H1 (cell line): ENCODE results near the gene DUOXA2.

Source experiments
- ASH2L ChIP-seq: fragments of 200-600, 300-600 bp; sonication (generic); IDR thresholded peaks from one replicate; pipeline ENCODE4 v1.7.1; 2017; ENCODE audit warnings: low read length
- CEBPB ChIP-seq: IDR thresholded peaks from 2 replicates; pipeline ENCODE4 v1.6.1; 2012; ENCODE audit warnings: low read depth, low read length
- EZH2 ChIP-seq: fragments of 200-600 bp; sonication (generic); IDR thresholded peaks from 2 replicates; pipeline ENCODE4 v1.7.1; 2012; ENCODE audit warnings: low read depth, mild to moderate bottlenecking, moderate library complexity, low read length, inconsistent platforms; ENCODE audit not compliant: severe bottlenecking
- MAFK ChIP-seq: IDR thresholded peaks from 2 replicates; pipeline ENCODE4 v1.6.1; 2012; ENCODE audit warnings: low read depth, mild to moderate bottlenecking, improper control_type of control experiment, low read length
- POLR2A ChIP-seq, 2 experiments: IDR thresholded peaks; 1 replicate in 1 of 2; 2 replicates in 1 of 2; pipeline ENCODE4 v1.6.1; 2011; ENCODE audit warnings: low read depth in 2 of 2, low read length in 2 of 2, mild to moderate bottlenecking in 2 of 2; ENCODE audit errors: control extremely low read depth in 1 of 2
- POLR2AphosphoS5 ChIP-seq: IDR thresholded peaks from 2 replicates; pipeline ENCODE4 v1.6.1; 2011; ENCODE audit warnings: low read depth, low read length
- SP1 ChIP-seq: IDR thresholded peaks from 2 replicates; pipeline ENCODE4 v1.6.1; 2011; ENCODE audit warnings: low read depth, low read length
- SRF ChIP-seq: IDR thresholded peaks from 2 replicates; pipeline ENCODE4 v1.6.1; 2011; ENCODE audit warnings: mild to moderate bottlenecking, low read depth, low read length, moderate library complexity
- TAF1 ChIP-seq: IDR thresholded peaks from 2 replicates; pipeline ENCODE4 v1.6.1; 2011; ENCODE audit warnings: mild to moderate bottlenecking, low read depth, low read length
- YY1 ChIP-seq: IDR thresholded peaks from 2 replicates; pipeline ENCODE4 v1.6.1; 2011; ENCODE audit warnings: low read depth, mild to moderate bottlenecking, low read length
- TF ChIP-seq, protein P1 (sequence below): IDR thresholded peaks from 2 replicates; pipeline ENCODE4 v1.6.1; 2012; ENCODE audit warnings: inconsistent platforms
- TF ChIP-seq, protein P2 (sequence below), 3 experiments: IDR thresholded peaks; 1 replicate in 2 of 3; 2 replicates in 1 of 3; pipeline versions ENCODE4 v1.5.1 to v1.6.1; 2011; ENCODE audit warnings: low read length in 3 of 3, mild to moderate bottlenecking in 3 of 3, inconsistent platforms in 2 of 3, low read depth in 1 of 3, moderate library complexity in 1 of 3; ENCODE audit not compliant: insufficient read depth in 1 of 3; ENCODE audit errors: control extremely low read depth in 1 of 3

- TF ChIP-seq MAFK (no peak), YY1 (no peak), ASH2L (no peak), POLR2A (IDR thresholded peaks at IDR 0.05; ENCODE audit: control extremely low read depth in 1 of 2, low read depth in 2 of 2, low read length in 2 of 2) (no peak), TAF1 (no peak), POLR2AphosphoS5 (no peak), EZH2 (no peak), SRF (no peak), SP1 (no peak), CEBPB (no peak)
- TF ChIP-seq, protein P1, sequence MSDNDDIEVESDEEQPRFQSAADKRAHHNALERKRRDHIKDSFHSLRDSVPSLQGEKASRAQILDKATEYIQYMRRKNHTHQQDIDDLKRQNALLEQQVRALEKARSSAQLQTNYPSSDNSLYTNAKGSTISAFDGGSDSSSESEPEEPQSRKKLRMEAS, result no peak
- TF ChIP-seq, protein P2, sequence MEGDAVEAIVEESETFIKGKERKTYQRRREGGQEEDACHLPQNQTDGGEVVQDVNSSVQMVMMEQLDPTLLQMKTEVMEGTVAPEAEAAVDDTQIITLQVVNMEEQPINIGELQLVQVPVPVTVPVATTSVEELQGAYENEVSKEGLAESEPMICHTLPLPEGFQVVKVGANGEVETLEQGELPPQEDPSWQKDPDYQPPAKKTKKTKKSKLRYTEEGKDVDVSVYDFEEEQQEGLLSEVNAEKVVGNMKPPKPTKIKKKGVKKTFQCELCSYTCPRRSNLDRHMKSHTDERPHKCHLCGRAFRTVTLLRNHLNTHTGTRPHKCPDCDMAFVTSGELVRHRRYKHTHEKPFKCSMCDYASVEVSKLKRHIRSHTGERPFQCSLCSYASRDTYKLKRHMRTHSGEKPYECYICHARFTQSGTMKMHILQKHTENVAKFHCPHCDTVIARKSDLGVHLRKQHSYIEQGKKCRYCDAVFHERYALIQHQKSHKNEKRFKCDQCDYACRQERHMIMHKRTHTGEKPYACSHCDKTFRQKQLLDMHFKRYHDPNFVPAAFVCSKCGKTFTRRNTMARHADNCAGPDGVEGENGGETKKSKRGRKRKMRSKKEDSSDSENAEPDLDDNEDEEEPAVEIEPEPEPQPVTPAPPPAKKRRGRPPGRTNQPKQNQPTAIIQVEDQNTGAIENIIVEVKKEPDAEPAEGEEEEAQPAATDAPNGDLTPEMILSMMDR (IDR thresholded peaks at IDR 0.05; ENCODE audit: control extremely low read depth in 1 of 3, insufficient read depth in 1 of 3, low read depth in 1 of 3, low read length in 3 of 3), result peak; percentile 43 to 71 (median 49)
These were observed 22.2 kb downstream of the DUOXA2 start for GRCh38 chr15:45136378-45136764.
